HG02943 (cell line): Measurements from ENCODE around the gene TBC1D1.

Experiments
- ATAC-seq: cut with Tn5 transposase; IDR thresholded peaks from one replicate; pipeline ENCODE4 v1.9.1; 2021; ENCODE audit warnings: mild to moderate bottlenecking, low read depth, moderate library complexity; ENCODE audit not compliant: unreplicated experiment

TBC1D1 gene

DNA sequence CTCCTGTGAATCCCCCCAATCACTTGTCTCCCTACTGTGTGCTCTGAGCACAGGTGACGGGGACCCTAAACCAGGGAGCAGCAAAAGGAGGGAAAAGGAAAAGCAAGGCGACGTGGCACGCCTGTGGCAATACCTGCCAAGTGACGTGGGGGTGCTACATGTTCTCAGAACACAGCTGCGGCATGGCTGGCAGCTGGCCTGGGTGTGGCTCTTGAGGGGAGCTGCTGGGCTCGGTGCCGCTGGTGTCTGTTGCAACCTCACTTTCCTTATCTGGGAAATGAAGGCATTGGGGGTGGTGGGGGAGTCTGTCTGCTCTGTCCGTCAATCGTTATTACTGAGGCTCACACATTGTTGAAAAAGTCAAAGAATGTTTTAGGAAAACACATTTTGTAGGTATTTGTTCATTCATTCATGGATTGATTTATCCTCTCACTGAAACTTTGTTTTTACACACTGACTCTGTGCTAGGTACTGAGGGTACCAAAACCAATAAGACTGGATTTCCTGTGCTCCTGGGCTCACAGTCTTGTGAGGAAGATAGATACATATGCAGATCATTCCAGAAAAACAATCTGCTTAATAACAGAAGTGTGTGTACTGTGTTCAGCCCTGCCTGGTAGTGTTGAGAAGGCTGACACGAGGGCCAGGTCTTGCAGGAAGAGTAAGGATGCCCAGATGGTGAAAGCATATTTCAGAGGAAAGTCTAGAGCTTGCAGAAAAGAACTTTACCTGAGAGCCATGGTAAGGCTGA lies 286.9 kb downstream of the TBC1D1 start:
- no peak for ATAC-seq

- no peak for ATAC-seq
Observed at GRCh38 chr4:38178392-38178995, 287.6 kb downstream of the TBC1D1 start.

- no peak for ATAC-seq
Observed at GRCh38 chr4:38179690-38180377, 288.9 kb downstream of the TBC1D1 start.

DNA sequence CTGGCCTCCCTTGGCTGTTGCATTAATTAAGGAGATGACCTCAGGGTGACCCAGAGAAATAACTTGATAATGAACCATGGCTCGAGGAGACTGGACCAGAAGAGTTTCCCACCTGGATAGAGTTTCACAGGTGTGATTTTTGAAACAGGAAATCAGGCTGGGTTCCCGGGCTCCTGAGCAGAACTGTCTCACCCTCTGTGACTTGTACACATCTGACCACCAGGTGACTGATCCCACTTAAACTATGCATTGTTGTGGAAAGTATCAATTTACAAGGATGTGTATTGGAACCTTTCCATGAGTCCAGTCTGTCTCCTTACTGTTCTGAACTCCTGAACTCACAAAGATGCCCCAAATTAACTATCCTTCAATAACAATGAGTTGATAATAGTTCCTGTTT lies 289.6 kb downstream of the TBC1D1 start:
- no peak for ATAC-seq

DNA sequence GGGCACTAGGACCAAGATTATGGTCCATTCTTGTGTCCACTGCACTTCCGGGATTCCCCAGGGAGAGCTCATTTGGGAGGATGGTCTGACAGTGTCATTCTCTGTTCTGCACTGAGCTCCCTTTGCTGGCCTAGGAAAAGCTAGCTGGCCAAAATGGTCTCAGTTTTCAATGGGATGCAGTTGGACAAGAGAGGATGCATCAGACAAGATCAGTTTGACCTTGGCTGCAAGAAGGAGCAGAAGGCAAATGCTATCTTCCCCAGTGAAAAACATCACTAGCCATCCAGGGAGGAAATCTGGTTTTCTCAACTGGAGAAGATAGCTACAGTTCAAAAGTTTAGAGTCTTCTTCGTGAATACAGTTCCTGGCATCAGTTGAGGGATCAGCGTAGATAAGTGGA lies 290.4 kb downstream of the TBC1D1 start:
- no peak for ATAC-seq

DNA sequence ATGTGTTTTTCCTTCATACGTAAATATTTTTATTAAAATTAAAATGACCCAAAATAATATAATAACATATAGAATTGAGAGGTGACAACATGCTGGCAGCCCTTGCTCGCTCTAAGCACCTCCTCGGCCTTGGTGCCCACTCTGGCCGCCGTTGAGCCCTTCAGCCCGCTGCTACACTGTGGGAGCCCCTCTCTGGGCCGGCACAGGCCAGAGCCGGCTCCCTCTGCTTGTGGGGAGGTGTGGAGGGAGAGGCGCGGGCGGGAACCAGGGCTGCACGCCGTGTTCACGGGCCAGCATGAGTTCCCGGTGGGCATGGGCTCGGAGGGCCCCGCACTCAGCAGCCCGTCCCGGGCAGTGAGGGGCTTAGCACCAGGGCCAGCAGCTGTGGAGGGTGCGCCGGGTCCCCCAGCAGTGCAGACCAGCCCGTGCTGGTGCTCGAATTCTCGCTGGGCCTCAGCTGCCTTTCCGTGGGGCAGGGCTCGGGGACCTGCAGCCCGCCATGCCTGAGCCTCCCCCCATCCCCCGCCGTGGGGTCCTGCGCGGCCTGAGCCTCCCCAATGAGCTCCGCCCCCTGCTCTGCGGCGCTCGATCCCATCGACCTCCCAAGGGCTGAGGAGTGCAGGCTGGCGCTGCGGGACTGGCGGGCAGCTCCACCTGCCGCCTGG lies 291.6 kb downstream of the TBC1D1 start:
- no peak for ATAC-seq

- no peak for ATAC-seq
Observed at GRCh38 chr4:38184404-38184803, 293.5 kb downstream of the TBC1D1 start.

GRCh38 chr4:38185406-38186144 lies 294.7 kb downstream of the TBC1D1 start:
- ATAC-seq: no peak

DNA sequence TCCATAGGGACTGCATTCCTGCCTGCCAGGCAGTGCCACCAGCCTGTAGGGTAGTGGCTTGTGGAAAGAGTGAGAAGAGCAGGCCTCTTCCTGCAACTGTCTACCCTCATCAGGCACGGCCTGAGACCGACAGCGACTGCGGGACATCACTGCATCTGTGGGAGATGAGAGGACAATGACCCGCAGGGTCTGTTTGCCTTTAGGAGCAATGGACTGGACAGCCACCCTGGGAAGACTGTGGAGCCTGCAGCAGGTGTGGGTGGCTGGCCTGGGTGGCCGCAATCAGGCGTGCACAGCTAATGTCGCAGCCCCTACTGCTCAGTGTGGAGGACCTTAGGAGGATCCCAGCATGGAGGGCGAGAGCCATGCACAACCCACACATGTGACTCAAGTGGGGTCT lies 297.3 kb downstream of the TBC1D1 start:
- no peak for ATAC-seq

GRCh38 chr4:38188631-38189101 lies 297.8 kb downstream of the TBC1D1 start:
- no peak for ATAC-seq
